C4-2B (cell line): Measurements from ENCODE around the gene SSBP3.

ENCODE experiments used
- H3K27ac ChIP-seq: fragments of 450-650 bp; 2 replicates; pipeline ENCODE4 v1.5.1; 2017
- ZFX ChIP-seq: fragments of 450-650 bp; IDR thresholded peaks from 2 replicates; pipeline ENCODE4 v1.6.1; 2017
- TF ChIP-seq, protein P1 (sequence below): fragments of 450-650 bp; conservative IDR thresholded peaks from 2 replicates; pipeline ENCODE4 v1.5.1; 2017; ENCODE audit warnings: mild to moderate bottlenecking

The SSBP3 gene

DNA sequence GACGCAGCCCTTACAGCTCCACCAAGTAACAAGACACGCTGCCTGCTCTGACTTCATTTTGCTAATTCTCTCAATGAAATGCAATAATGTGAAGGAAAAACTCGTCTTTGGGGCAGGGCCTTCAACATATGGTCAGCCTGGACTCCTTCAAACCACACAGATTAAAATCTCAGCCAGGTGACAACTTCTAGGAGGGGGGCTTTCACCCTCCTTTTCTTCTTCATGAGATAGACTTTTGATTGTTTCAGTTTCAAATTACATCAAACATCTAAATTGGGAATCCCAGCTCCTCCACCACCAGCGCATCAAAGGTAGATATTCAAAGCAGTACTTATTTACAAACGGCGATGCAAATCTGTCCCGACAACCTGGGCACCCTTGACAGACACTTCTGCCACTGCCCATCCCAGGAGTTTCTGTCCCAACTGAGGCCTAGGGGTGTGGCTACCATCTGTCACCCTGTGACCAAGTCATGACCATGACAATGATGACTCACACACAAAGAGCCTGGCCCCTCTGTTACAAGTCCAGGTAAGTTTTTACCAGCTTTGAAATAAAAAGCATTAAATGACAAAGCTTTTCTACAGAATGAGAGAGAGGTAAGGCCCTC is 29.7 kb downstream of the SSBP3 start:
- TF ChIP-seq ZFX, result no peak
- TF ChIP-seq, protein P1, sequence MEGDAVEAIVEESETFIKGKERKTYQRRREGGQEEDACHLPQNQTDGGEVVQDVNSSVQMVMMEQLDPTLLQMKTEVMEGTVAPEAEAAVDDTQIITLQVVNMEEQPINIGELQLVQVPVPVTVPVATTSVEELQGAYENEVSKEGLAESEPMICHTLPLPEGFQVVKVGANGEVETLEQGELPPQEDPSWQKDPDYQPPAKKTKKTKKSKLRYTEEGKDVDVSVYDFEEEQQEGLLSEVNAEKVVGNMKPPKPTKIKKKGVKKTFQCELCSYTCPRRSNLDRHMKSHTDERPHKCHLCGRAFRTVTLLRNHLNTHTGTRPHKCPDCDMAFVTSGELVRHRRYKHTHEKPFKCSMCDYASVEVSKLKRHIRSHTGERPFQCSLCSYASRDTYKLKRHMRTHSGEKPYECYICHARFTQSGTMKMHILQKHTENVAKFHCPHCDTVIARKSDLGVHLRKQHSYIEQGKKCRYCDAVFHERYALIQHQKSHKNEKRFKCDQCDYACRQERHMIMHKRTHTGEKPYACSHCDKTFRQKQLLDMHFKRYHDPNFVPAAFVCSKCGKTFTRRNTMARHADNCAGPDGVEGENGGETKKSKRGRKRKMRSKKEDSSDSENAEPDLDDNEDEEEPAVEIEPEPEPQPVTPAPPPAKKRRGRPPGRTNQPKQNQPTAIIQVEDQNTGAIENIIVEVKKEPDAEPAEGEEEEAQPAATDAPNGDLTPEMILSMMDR, result no peak
- H3K27ac ChIP-seq, result no peak overlapping the region

DNA sequence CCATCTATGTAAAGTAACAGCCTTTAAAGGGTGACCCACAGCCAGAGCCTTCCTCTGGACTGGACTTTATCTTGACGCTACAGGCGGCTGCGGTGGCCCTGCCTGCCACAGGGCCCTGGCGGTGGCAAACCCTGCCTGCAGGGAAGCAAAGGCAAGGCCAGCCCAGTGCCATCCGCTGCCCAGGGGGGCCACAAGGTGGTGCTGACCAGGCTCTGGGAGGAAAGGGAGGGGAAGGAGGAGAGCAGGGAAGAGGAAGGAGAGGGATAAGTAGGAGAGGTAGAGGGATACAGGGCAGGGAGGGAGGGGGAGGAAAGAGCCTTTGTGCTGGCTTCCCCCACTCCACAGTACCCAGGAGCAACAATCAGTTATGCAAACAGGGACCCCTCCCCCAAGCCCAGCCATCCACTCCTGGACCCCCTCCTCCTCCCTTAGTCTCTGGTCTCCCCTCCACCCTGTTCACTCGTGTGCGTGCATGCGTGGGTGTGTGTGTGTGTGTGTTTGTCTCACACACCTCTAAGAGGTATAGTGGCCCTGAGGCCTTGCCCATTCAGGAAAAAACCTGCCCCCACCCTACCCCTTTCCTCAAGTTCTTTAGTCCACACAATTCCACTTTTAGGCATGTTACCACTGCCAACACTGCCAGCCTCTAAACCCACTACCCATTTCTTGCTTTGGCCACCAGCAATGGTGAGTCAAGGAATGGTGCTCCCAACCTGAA is 30.3 kb downstream of the SSBP3 start:
- TF ChIP-seq ZFX, result no peak
- TF ChIP-seq, protein P1, result no peak
- H3K27ac ChIP-seq, result no peak overlapping the region

DNA sequence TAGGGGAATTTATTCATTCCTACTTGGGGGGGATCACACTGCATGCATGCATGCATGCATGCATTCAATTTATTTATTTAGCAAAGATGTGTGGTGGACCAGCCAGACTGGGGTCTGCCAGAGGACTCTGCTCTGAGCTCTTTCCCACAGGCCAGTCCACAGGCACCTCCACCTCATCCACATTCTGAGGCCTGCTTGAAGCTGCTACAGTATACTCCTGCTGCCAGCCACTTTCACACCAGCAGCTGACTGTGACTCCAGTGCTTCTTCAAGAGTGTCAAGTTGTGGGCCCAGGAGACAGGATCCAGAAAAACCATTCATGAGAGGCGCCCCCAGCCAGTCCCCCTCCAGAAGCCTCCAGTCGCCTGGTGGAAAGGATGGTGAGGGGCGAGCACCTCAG is 30.9 kb downstream of the SSBP3 start:
- TF ChIP-seq, protein P1, result no peak
- TF ChIP-seq ZFX, result no peak
- H3K27ac ChIP-seq, result no peak overlapping the region

DNA sequence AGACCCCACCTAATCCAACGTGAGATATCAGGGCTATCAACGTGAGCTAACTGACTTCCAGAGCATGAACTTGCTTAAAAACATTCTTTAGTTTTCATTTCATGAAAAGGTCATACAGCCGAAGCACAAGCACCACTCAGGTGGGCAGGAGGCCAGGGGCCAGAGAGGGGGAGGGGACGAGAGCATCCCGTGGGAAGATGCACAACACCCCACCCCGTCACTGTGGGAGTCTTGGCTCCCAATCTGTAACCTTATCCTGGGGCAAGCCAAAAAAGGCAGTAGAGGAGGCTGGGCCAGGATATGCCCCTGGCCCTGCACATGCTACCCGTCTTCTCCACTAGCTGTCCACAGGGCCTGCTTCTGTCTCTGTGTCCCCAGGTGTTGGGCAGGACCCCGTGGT is 31.4 kb downstream of the SSBP3 start:
- TF ChIP-seq, protein P1, result no peak
- TF ChIP-seq ZFX, result no peak
- no peak overlapping the region for H3K27ac ChIP-seq

DNA sequence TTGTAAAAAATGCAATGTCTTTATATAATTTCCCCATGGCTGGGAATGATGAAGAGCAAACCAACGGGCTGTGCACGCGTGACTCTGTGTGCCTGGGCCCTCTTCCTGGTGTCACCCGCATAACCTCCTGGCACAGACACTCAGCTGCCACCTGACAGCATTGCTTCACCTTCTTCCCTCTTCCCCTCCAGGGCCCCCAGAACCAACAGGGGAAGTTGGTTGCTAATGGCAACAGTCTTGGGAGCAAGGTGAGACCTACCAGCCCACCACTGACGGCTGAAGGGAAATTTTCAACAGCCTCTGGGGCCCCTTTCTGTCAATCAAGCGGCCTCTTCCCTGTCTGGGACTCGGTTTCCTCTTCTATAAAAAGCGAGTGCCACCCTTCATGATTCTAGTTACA is 33.2 kb downstream of the SSBP3 start:
- H3K27ac ChIP-seq, result peak overlapping the region; percentile 59; the same call in 1 of the 2 replicates
- TF ChIP-seq ZFX, result no peak
- TF ChIP-seq, protein P1, result no peak

DNA sequence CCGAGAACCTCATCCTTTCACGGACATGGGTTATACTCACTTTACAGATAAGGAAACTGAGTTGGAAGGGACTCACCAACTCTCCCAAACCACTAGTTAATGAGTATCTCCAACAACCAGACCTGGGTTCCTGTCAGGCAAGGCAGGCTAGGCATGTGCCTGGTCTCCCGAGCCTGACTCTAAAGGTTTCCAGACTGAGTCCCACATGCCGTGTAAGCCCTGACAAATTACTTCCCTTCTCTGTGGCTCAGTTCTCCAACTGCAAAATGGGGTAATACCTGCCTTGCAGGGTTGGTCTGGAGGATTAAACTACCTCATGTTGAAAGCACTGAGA is 34.3 kb downstream of the SSBP3 start:
- H3K27ac ChIP-seq, result peak overlapping the region; percentile 59
- no peak for TF ChIP-seq ZFX
- TF ChIP-seq, protein P1, result no peak

DNA sequence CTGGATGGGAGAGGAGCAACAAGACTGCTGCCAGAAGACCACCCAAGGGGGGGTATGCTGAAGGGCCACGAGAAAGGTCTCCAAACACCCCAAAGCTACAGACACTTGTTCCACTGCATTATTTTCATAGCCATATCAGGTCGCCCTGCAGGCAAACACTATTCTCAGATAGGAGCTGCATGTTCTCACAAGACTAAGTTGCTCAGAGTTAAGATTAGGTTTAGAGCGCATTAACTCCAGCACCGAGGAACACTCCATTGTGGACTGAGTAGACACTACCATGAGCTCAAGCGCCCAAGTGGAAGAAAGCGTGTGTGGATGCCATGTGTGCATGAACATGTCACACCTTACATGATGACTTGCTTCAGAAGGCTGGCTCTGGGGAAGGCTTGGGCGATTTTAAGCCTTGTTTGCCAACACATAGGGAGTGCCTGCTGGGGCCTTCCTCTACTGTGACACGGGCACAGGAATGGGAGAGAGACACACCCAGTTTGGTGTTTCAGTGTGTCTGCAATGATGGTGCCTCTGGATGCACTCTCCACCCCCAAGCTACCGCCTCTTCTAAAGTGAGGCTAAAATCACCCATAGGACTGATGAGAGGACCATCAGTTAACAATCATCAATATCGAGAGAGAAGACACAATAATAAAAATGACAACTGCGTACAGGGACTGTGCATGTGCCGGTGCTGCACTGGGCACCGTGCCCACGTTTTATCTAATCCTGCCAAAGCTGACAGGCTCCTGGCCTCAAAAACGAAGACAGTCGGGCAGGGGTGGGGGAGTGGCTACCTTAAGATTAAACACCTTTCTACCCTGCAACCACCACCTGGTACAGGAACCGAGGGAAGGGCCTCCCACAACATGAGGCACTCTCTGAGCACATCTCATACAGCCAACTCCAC is 34.9 kb downstream of the SSBP3 start:
- TF ChIP-seq, protein P1, result no peak
- no peak for TF ChIP-seq ZFX
- peak overlapping the region; percentile 59 for H3K27ac ChIP-seq
